Activated T-cell treated with anti-CD3 and anti-CD28 coated beads, Interleukin-2, amount 50 U/mL, for 4 hours (primary cell): Measurements from ENCODE around the gene NUTM2D. TPM values are rescaled to one million over a fixed set of nuclear protein-coding genes. Genes with fewer than 3 reads are reported as not detected.
"Not testable (repeated sequence)": the region's sequence is repeated elsewhere in the genome, so short reads cannot be mapped to it uniquely, and the experiment has no call there.

Experiments used
- ATAC-seq, 2 donors: fragments of 200-7000 bp; cut with Tn5 transposase; one replicate each; pipeline ENCODE4 v1.10.0; 2021
- DNase-seq: peaks from one replicate; pipeline ENCODE4 v3.0.0-alpha.2; 2020
- H3K27me3 Mint-ChIP-seq: one replicate; pipeline ENCODE4 v1.8.0; 2021; ENCODE audit warnings: low read depth, mixed read lengths
- H3K36me3 Mint-ChIP-seq: one replicate; pipeline ENCODE4 v1.8.0; 2022; ENCODE audit warnings: mixed read lengths; ENCODE audit not compliant: insufficient read depth
- H3K4me1 Mint-ChIP-seq: one replicate; pipeline ENCODE4 v1.8.0; 2021; ENCODE audit warnings: low read depth, mixed read lengths
- H3K4me3 Mint-ChIP-seq: one replicate; pipeline ENCODE4 v1.8.0; 2021; ENCODE audit warnings: mild to moderate bottlenecking, moderate library complexity, mixed read lengths
- H3K9me3 Mint-ChIP-seq: one replicate; pipeline ENCODE4 v1.8.0; 2021; ENCODE audit warnings: mixed read lengths
- total RNA-seq, 3 donors: library from RNA; stranded (reverse); gene quantifications; one replicate each; pipeline ENCODE4 v1.2.1, GENCODE V29; 2021

NUTM2D gene
- total RNA-seq, 3 donors from 2014 or later: 1.1 to 2.1 (median 1.4) TPM

DNA sequence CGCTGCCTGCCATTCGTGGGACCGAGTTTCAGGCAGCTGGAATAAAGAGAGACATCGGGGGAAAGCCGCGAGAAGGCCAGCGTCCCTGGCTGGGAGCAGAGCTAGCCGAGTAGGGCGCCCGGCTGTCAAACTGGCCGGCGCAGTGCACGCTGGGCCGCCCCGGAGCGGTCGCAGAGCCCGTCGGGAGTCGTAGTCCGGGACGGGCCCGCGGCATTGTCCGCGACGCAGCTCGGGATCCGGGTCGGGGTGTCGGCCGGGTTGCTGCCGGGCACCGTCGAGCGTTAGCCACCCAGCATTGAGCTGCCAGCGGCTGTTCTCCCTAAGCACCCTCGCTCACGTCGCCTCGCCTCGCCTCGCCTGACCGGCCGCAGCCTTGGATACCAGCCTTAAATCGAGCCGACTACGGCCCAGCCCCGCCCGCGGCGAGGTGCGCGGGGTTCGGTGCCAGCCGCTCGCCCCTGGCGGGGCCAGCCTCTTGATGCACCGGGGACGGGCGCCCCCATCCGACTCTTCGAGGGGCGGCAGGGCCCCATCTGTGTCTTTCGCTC is 14.8 kb upstream of the NUTM2D start:
- not testable (repeated sequence) for H3K27me3 Mint-ChIP-seq, H3K9me3 Mint-ChIP-seq, H3K36me3 Mint-ChIP-seq
- Mint-ChIP-seq H3K4me1 (peaks cover 18% of the 10 kb centered on the region), H3K4me3 (peak overlapping the region; percentile 90)
- ATAC-seq: peak; percentile 84
- peak; percentile 78 for DNase-seq

DNA sequence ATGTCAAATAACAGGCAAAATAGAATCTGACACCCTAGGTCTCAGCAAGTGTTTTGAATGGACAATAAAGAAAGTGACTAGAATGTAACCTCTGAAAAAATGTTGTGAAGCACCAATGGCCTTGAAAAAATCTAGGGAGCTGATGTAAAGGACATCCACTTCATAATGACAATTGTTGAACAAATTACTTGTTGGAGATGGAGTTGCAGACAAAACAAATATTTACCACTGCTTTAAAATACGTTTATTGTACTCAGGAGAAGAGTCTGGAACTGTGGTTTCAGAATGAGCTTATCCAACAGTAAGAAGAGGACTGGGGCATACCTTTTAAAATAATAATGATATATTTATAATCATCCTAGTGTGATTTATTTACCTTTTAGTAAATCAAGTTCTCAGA is 11.8 kb upstream of the NUTM2D start:
- not testable (repeated sequence) for H3K9me3 Mint-ChIP-seq, H3K4me3 Mint-ChIP-seq, ATAC-seq, H3K4me1 Mint-ChIP-seq, DNase-seq, H3K36me3 Mint-ChIP-seq, H3K27me3 Mint-ChIP-seq

DNA sequence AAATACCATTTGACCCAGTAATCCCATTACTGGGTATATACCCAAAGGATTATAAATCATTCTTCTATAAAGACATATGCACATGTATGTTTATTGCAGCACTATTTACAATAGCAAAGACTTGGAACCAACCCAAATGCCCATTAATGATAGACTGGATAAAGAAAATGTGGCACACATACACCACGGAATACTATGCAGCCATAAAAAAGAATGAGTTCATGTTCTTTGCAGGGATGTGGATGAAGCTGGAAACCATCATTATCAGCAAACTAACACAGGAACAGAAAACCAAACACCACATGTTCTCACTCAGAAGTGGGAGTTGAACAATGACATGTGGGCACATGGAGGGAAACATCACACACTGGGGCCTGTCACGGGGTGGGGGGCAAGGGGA is 7.4 kb upstream of the NUTM2D start:
- H3K9me3 Mint-ChIP-seq, H3K27me3 Mint-ChIP-seq, ATAC-seq, DNase-seq, H3K4me1 Mint-ChIP-seq, H3K4me3 Mint-ChIP-seq, H3K36me3 Mint-ChIP-seq: not testable (repeated sequence)

DNA sequence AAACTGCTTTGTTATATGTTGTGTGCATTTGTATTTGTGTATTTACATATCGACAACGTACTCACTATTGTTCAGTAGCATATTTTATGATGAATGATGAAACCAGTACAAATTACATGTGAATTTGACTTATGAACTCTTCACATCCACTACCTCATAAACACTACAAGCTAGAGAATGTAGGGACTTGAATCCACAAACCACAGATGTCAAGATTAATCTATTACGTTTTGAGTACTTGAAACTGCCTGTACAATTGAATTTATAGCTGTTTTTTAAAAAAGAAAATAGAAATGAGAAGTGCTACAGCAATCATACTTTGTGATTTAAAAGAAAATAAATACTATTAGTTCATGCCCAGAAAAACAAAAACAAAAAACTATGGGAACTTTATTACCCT is 4.7 kb upstream of the NUTM2D start:
- not testable (repeated sequence) for H3K9me3 Mint-ChIP-seq, H3K4me1 Mint-ChIP-seq, H3K27me3 Mint-ChIP-seq, H3K36me3 Mint-ChIP-seq, H3K4me3 Mint-ChIP-seq, ATAC-seq, DNase-seq

DNA sequence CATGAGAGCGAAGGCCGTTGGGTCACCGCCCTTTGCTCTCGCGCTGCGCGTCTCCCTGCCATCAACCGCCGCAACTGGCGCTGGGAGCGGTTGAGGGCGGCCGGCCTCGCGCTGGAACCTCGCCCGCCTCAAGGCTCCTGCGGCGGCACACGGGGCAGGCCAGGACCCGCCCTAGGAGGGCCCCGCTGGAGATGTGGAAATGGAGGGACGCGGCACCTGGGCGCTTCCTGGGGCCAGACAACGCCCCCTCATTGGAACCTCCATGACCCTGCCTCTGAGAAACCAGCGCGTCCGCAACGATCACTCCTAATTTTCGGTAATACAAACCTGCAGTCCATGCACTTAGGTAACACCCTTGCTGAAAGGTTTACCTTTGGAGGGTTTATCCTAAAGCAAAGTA is 2.4 kb upstream of the NUTM2D start:
- not testable (repeated sequence) for H3K27me3 Mint-ChIP-seq, H3K4me1 Mint-ChIP-seq, DNase-seq, ATAC-seq, H3K9me3 Mint-ChIP-seq, H3K36me3 Mint-ChIP-seq, H3K4me3 Mint-ChIP-seq

DNA sequence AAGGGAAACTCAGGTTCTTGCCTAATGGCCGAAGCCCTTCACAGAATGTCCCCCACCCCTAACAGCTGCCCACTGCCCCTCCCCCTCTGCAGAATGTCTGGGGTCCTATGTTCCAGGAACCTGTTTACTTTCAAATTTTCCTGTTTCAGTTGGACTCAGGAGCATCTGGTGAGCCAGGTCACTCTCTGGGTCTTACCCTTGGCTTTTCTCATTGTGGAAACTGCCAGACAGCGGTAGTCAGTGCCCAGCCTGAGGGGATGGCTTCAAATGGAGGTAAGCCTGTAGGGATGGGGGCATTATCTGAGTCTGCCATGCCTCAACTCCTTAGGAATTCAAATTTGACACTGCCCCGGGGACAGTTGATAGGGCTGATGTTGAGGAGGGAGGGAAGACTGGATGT is 615 bp downstream of the NUTM2D start:
- H3K36me3 Mint-ChIP-seq, H3K9me3 Mint-ChIP-seq, H3K4me1 Mint-ChIP-seq, DNase-seq, ATAC-seq, H3K4me3 Mint-ChIP-seq, H3K27me3 Mint-ChIP-seq: not testable (repeated sequence)

DNA sequence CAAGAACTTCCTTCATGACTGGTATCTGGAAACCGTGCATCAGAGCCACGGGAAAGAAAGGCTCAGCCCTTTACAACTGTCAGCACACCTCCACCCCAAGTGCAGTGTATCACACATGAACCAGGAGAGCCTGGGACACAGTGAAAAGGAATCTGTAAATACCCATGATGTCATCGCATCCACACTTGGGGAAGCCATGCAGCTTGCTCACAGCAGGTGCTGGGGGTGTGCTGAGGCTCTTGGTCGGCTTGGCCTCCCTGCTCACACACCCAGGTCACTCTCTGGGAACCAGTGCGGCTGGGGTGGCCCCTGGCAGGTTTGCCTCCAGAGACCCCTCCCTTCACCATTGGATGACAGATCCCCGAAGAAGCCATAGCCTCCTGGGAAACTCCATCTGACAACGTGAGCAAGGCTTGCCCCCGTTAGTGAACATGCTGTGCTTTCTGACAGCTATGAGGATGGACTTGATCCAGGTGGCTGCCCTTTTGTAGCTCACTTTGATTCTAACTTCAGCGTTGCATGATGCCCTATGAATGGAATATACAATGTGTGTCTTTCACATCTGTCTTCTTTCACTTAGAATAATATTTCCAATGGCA is 12.1 kb downstream of the NUTM2D start:
- H3K36me3 Mint-ChIP-seq, ATAC-seq, H3K4me3 Mint-ChIP-seq, H3K4me1 Mint-ChIP-seq, H3K27me3 Mint-ChIP-seq, H3K9me3 Mint-ChIP-seq, DNase-seq: not testable (repeated sequence)

DNA sequence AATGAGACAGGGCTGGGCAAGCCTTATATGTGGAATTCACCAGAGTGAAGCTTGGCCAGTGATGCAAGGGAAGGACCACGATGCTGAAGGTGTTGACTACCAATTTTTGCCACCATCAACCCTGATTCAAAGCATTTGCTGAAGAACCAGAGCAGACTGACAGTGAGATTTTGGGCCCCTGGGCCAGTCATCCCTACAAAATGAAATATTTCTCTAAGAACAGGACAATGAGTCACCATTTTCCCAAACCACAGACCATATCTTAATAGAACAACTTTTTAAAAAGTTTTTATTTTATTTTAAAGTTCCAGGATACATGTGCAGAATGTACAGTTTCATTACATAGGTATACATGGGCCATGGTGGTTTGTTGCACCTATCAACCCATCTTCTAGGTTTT is 16.5 kb downstream of the NUTM2D start:
- ATAC-seq, DNase-seq, H3K36me3 Mint-ChIP-seq, H3K4me1 Mint-ChIP-seq, H3K4me3 Mint-ChIP-seq, H3K9me3 Mint-ChIP-seq, H3K27me3 Mint-ChIP-seq: not testable (repeated sequence)

DNA sequence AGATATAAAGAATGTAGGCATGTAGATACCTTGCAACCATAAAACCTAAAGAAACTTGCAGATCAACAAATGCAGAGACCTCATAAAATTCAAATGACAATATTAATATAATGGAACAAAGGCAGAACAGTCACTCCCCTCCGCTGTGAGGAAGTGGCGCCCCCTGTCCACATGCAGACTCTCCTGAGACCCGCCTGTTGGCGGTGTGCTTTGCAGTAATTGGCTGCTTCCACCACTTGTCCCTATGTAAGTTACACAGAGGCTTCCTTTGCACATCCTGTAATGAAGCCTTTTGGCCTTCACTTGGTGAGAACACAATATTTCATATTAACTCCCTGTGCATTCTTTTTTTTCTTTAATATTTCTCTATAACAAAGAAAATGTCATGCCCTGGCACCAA is 21.6 kb downstream of the NUTM2D start:
- H3K9me3 Mint-ChIP-seq, ATAC-seq, H3K4me1 Mint-ChIP-seq, H3K4me3 Mint-ChIP-seq, H3K27me3 Mint-ChIP-seq, DNase-seq, H3K36me3 Mint-ChIP-seq: not testable (repeated sequence)

DNA sequence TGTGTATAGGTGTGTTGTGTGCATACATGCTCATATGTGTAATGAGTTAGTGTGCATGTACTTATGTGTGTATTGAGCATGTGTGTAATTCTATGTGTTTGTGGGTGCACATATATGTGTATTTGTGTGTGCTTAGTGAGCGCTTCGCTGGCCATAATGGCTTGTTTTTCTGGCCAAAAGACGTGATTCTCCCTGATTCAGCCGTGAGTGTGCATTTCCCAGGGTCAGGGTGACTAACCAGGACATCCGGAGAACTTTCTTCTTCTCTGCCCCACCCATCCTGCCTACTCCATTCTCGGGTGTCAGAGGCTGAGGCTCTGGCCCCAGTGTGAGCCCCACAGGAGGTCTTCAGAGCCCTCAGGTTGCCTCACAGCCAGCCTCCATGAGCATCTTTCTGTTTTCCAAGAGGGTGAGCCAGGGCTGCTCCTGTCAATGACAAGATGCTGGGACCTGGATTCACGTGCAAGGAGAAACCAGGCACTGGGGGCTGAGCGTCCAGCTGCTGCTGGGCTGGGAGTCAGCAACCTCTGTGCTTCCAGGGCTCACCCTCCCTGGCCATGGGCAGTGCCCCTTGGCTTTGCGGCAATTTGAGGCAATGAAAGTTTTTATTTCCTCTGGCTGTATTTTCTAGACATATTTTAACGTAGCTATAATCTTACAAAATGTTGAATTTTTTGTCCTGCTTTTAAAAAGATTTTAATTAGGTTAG is 25.8 kb downstream of the NUTM2D start:
- not testable (repeated sequence) for H3K4me3 Mint-ChIP-seq, DNase-seq, H3K9me3 Mint-ChIP-seq, H3K27me3 Mint-ChIP-seq, ATAC-seq, H3K36me3 Mint-ChIP-seq, H3K4me1 Mint-ChIP-seq

DNA sequence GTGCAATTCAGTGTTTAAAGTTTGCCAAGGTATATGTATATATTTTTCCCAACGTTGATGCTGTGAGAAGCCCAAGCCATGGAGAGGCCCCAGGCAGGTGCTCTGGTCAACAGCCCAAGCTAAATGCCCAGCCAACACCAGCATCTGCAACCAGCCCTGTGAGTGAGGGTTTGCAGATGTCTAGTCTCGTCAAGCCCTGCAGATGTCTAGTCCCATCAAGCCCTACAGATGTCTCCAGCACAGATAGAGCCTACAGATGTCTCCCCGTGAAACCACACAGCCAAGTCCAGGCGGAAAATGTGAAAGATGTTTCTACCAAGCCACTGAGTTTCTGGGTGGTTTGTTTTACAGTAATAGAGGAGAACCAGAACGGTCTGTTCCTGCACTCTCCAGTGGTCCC is 26.7 kb downstream of the NUTM2D start:
- not testable (repeated sequence) for H3K27me3 Mint-ChIP-seq

DNA sequence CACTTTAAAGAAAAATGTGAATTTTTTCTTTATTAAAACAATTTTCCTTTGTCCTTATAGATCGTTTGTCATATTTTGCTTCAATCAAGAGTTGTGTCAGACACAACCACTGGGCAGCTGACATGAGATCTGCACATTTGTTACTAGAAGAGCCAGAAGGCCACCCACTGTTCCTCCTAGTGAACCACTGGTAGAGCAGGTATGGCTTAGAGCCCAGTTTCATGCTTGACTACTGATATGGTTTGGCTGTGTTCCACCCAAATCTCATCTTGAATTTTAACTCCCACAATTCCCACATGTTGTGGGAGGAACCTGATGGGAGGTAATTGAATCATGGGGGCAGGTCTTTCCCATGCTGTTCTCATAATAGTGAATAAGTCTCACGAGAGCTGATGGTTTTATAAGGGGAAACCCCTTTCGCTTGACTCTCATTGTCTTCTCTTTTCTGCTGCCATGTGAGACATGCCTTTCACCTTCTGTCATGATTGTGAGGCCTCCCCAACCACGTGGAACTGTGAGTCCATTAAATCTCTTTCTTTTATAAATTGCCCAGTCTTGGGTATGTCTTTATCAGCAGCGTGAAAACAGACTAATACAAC is 28.3 kb downstream of the NUTM2D start:
- ATAC-seq: peak; percentile 58 to 67
- not testable (repeated sequence) for H3K36me3 Mint-ChIP-seq, H3K4me3 Mint-ChIP-seq, H3K27me3 Mint-ChIP-seq, H3K4me1 Mint-ChIP-seq, H3K9me3 Mint-ChIP-seq, DNase-seq

More for the DNA sequence above, 26.7 kb downstream of the NUTM2D start:
- H3K36me3 Mint-ChIP-seq, ATAC-seq, DNase-seq, H3K4me1 Mint-ChIP-seq, H3K4me3 Mint-ChIP-seq, H3K9me3 Mint-ChIP-seq: not testable (repeated sequence)

DNA sequence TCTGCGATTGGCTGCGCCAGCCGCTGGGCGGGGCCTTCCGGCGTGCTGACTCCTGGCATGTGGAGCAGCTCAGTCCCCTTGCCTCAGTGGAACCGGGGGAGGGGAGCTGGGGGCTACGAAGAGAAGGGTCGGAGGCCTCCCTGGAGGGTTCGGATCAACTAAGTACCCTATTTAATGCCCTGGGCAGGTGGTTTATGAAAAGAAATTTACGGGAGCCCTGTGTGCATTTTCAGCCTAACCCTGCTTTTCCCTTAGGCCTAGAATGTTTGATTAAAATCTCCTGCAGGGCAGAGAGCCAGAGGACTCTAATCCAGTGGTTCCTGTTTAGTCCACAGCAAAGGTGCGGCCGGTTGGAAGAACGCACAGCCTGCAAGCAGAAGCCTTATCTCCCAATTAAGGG is 33.8 kb downstream of the NUTM2D start:
- not testable (repeated sequence) for DNase-seq, ATAC-seq, H3K4me3 Mint-ChIP-seq, H3K9me3 Mint-ChIP-seq, H3K27me3 Mint-ChIP-seq, H3K4me1 Mint-ChIP-seq, H3K36me3 Mint-ChIP-seq

DNA sequence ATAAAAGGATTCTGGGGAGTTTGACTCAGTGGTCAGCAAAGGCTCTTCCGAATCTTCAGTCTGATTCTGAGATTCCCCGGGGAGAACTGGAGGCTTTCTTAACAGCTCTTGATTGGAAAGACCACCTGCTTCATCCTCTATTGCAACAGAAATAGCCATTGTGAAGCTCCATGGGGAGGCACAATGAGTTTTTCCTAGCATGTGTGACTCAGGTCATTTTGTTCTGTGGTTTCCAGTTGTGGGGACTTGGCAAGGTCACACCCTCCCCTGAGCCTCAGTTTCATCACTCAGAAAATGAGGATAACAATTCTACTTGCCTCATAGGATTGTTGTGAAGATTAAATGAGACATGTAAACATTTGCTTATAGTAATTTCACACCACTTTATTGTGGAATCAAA is 38.7 kb downstream of the NUTM2D start:
- not testable (repeated sequence) for H3K4me3 Mint-ChIP-seq, ATAC-seq, H3K27me3 Mint-ChIP-seq, H3K36me3 Mint-ChIP-seq, H3K4me1 Mint-ChIP-seq, DNase-seq, H3K9me3 Mint-ChIP-seq

DNA sequence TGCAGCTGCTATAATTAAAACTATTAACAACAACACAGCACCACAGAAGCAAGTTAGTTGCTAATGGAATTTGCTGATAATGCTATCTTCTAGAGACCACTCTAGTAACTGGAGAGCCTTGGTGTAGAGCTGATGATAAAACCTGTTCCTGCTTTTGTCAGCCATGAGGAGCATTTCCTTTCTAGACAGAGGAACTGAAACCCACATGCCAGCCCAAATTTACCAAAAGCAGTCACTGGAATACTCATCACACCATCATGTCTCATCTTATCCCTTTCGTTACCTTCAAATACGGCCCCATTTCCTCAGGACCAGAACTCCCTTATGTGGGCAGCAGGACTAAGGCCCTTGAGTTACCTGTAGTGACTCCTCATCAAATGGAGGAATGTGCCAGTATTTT is 40.9 kb downstream of the NUTM2D start:
- H3K4me1 Mint-ChIP-seq, H3K9me3 Mint-ChIP-seq, DNase-seq, ATAC-seq, H3K4me3 Mint-ChIP-seq, H3K36me3 Mint-ChIP-seq, H3K27me3 Mint-ChIP-seq: not testable (repeated sequence)
